ENCODE measurements around the gene DIP2C. TPM values are rescaled to one million over a fixed set of nuclear protein-coding genes. Genes with fewer than 3 reads are reported as not detected.
"Not testable (repeated sequence)": the region's sequence is repeated elsewhere in the genome, so short reads cannot be mapped to it uniquely, and the experiment has no call there.

DIP2C gene
- total RNA-seq, 2 experiments from 2014 or later, result 1.6 to 1.7 TPM

GRCh38 chr10:633279-634245 lies 55.9 kb downstream of the DIP2C start:
- Mint-ChIP-seq H3K27ac (no peak overlapping the region), H3K4me3 (no peak overlapping the region), H3K36me3 (no peaks in the 10 kb centered on the region)

GRCh38 chr10:632807-633177 lies 56.7 kb downstream of the DIP2C start:
- DNase-seq; POLR2A ChIA-PET; ATAC-seq (ENCODE audit: low read depth); H3K27ac Mint-ChIP-seq; H3K4me3 Mint-ChIP-seq; H3K36me3 Mint-ChIP-seq; H3K9me3 Mint-ChIP-seq; H3K4me1 Mint-ChIP-seq: not testable (repeated sequence)
- H3K27me3 Mint-ChIP-seq, result peaks cover 36% of the 10 kb centered on the region

More at GRCh38 chr10:633279-634245, 55.9 kb downstream of the DIP2C start:
- DNase-seq, result no peak
- no peak for ATAC-seq (ENCODE audit: low read depth)
- Mint-ChIP-seq H3K9me3 (no peaks in the 10 kb centered on the region), H3K27me3 (peaks cover 38% of the 10 kb centered on the region), H3K4me1 (no peaks in the 10 kb centered on the region)
- POLR2A ChIA-PET, result no interaction called here

DNA sequence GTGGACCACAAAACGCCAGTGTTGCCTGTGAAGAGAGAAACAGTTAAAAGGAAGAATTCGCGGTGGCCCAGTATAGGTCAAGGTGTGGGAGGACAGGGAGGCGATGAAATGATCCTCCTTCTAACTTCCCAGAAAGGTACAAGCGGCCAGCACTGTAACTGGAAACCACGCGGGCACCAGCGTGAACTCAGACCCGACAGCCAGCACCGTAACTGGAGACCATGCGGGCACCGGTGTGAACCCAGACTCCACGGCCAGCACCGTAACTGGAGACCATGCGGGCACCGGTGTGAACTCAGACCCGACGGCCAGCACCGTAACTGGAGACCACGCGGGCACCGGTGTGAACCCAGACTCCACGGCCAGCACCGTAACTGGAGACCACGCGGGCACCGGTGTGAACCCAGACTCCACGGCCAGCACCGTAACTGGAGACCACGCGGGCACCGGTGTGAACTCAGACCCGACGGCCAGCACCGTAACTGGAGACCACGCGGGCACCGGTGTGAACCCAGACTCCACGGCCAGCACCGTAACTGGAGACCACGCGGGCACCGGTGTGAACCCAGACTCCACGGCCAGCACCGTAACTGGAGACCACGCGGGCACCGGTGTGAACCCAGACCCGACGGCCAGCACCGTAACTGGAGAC lies 57.2 kb downstream of the DIP2C start:
- DNase-seq; H3K27ac Mint-ChIP-seq; POLR2A ChIA-PET; H3K4me3 Mint-ChIP-seq; ATAC-seq (ENCODE audit: low read depth); H3K9me3 Mint-ChIP-seq; H3K36me3 Mint-ChIP-seq; H3K4me1 Mint-ChIP-seq: not testable (repeated sequence)
- peaks cover 30% of the 10 kb centered on the region for H3K27me3 Mint-ChIP-seq

- Mint-ChIP-seq H3K36me3 (no peaks in the 10 kb centered on the region), H3K4me3 (no peak overlapping the region), H3K4me1 (no peaks in the 10 kb centered on the region), H3K27ac (no peak overlapping the region), H3K9me3 (no peaks in the 10 kb centered on the region), H3K27me3 (peaks cover 22% of the 10 kb centered on the region)
- POLR2A ChIA-PET, result no interaction called here
- DNase-seq, result no peak
- ATAC-seq (ENCODE audit: low read depth), result no peak
These were observed 58.2 kb downstream of the DIP2C start for GRCh38 chr10:631266-631665.

DNA sequence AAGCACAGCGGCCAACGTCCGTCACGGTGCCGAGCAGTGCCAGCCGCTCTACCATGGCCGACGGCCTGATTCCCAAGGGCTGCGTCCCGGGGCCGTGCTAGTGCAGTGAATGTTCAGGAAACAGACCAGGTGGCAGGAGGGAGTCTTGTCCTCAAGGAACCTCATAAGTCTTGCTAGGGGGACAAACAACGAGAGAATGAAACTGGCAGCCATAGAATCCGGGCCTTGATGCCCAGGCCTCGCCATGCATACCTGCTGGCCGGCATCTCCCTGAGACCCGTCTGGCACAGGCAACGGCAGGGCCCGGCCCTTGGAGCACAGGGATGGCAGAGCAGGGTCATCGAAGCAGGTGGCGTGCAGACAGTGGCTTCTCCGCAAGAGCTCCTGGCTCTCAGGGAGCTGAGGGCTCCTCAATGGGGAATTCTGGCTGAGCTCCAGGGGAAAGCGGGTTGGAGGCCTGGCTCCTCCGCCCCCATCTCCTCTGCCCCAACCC lies 58.8 kb downstream of the DIP2C start:
- ATAC-seq (ENCODE audit: low read depth) (no peak), DNase-seq (no peak)
- no peaks in the 10 kb centered on the region for H3K9me3 Mint-ChIP-seq
- no peaks in the 10 kb centered on the region for H3K36me3 Mint-ChIP-seq
- POLR2A ChIA-PET, result no interaction called here
- no peak overlapping the region for H3K27ac Mint-ChIP-seq
- H3K27me3 Mint-ChIP-seq, result peaks cover 16% of the 10 kb centered on the region
- H3K4me1 Mint-ChIP-seq, result no peaks in the 10 kb centered on the region
- H3K4me3 Mint-ChIP-seq, result no peak overlapping the region

- ATAC-seq (ENCODE audit: low read depth) (peak; percentile 60), DNase-seq (no peak)
- Mint-ChIP-seq H3K36me3 (no peaks in the 10 kb centered on the region), H3K4me3 (no peak overlapping the region), H3K4me1 (no peaks in the 10 kb centered on the region), H3K27ac (no peak overlapping the region), H3K27me3 (peaks cover 10% of the 10 kb centered on the region), H3K9me3 (no peaks in the 10 kb centered on the region)
- POLR2A ChIA-PET, result no interaction called here
These were observed 60.1 kb downstream of the DIP2C start for GRCh38 chr10:629186-629998.

GRCh38 chr10:628386-629045 lies 61.0 kb downstream of the DIP2C start:
- POLR2A ChIA-PET, result no interaction called here
- no peak overlapping the region for H3K4me3 Mint-ChIP-seq
- H3K4me1 Mint-ChIP-seq, result no peaks in the 10 kb centered on the region
- no peaks in the 10 kb centered on the region for H3K9me3 Mint-ChIP-seq
- ATAC-seq (ENCODE audit: low read depth) (no peak), DNase-seq (no peak)
- peaks cover 7% of the 10 kb centered on the region for H3K27me3 Mint-ChIP-seq
- H3K36me3 Mint-ChIP-seq, result no peaks in the 10 kb centered on the region
- H3K27ac Mint-ChIP-seq, result no peak overlapping the region

GRCh38 chr10:627032-627992 lies 62.2 kb downstream of the DIP2C start:
- no peaks in the 10 kb centered on the region for H3K4me1 Mint-ChIP-seq
- H3K27ac Mint-ChIP-seq, result no peak overlapping the region
- DNase-seq, result no peak
- POLR2A ChIA-PET, result no interaction called here
- peaks cover 7% of the 10 kb centered on the region for H3K27me3 Mint-ChIP-seq
- H3K36me3 Mint-ChIP-seq, result no peaks in the 10 kb centered on the region
- H3K4me3 Mint-ChIP-seq, result no peak overlapping the region
- ATAC-seq (ENCODE audit: low read depth), result no peak
- no peaks in the 10 kb centered on the region for H3K9me3 Mint-ChIP-seq

DNA sequence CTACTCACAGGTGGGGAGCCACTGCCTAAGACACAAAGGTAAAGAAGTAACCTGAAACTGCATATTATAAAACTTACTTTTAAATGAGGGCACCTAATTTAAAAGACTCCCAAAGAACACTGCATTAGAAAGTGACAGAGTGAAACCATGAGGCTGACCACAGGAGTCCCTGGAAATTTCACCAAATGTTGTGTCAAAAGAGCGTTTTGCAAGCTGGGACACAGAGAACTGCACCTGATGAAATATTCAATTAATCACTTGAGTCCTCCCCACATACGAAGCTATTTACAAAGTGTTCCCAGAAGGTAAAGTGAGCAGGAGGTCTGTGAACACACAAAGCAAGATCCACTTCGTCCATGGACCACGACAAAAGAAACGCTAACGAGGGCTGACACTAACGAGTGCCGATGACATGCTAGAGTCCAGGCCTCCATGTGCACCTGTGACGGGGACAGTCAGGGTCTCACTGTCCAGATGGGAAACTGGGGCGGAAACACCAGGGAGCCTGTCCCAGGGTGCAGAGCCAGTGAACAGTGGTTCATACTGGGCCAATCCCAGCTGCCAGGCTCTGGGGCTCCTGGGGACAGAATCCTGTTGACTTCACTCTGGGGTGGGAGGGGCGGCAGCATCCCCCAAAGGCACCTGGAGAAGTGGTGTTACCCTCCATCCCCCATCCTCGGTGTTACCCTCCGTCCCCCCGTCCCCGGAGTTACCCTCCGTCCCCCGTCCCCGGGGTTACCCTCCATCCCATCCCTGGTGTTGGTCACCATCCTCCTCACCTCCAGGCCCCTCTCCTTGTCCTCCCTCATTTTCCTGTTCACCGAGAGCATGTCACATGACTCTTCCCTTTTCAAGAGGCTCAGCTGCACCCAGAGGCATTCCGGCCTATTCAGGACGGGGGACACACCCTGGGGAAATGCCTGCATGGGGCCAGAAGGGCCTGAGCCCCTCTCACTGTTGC lies 63.4 kb downstream of the DIP2C start:
- DNase-seq (no peak), ATAC-seq (ENCODE audit: low read depth) (no peak)
- Mint-ChIP-seq H3K4me3 (no peak overlapping the region), H3K9me3 (no peaks in the 10 kb centered on the region), H3K27ac (no peak overlapping the region), H3K4me1 (no peaks in the 10 kb centered on the region), H3K36me3 (no peaks in the 10 kb centered on the region), H3K27me3 (peaks cover 13% of the 10 kb centered on the region)
- POLR2A ChIA-PET, result no interaction called here

DNA sequence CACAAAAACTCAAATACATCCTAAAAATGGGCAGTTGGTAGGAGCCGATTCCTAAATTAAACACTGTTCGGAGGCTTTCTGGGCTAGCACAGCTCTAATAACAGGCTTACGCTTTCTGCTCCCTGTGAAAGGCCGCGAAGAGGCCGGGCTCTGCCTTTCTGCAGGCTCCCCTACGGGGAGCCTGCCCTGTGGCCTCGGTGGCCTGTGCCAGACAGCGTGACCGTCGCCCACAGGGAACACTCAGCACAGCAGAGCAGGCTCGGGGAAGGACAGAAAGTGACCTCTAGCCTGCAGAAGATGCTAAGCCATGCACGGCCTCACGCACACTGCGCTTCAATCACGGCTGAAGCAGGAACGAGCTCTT lies 64.2 kb downstream of the DIP2C start:
- Mint-ChIP-seq H3K9me3 (no peaks in the 10 kb centered on the region), H3K4me1 (peaks cover 2% of the 10 kb centered on the region), H3K36me3 (no peaks in the 10 kb centered on the region), H3K27me3 (peaks cover 17% of the 10 kb centered on the region), H3K4me3 (no peak overlapping the region), H3K27ac (no peak overlapping the region)
- DNase-seq, result no peak
- POLR2A ChIA-PET, result no interaction called here
- ATAC-seq (ENCODE audit: low read depth), result no peak

- Mint-ChIP-seq H3K36me3 (no peaks in the 10 kb centered on the region), H3K4me1 (peaks cover 4% of the 10 kb centered on the region), H3K4me3 (no peak overlapping the region), H3K27ac (no peak overlapping the region), H3K9me3 (no peaks in the 10 kb centered on the region), H3K27me3 (peaks cover 20% of the 10 kb centered on the region)
- DNase-seq, result no peak
- POLR2A ChIA-PET, result no interaction called here
- ATAC-seq (ENCODE audit: low read depth), result no peak
These were observed 64.7 kb downstream of the DIP2C start for GRCh38 chr10:624605-625332.

Measured in activated naive CD8-positive, alpha-beta T cell treated with anti-CD3 and anti-CD28 coated beads, Interleukin-2, amount 10 ng/mL, durations not matched to agents 7 days and 5 days (primary cell).